HepG2 (cell line): Measurements from ENCODE around the gene MRPL20. TPM values are rescaled to one million over a fixed set of nuclear protein-coding genes. Genes with fewer than 3 reads are reported as not detected.

Experiments
- ARNT ChIP-seq: fragments of 450-650 bp; IDR thresholded peaks from 2 replicates; pipeline ENCODE4 v1.6.1; 2017
- ATF3 ChIP-seq: sonication (generic); formaldehyde crosslinking; IDR thresholded peaks from 2 replicates; pipeline ENCODE4 v1.4.0; 2020; ENCODE audit warnings: missing genetic modification reagents
- ELK4 ChIP-seq: sonication (generic); formaldehyde crosslinking; IDR thresholded peaks from 2 replicates; pipeline ENCODE4 v1.9.0; 2021; ENCODE audit warnings: missing genetic modification reagents, borderline replicate concordance
- GATA4 ChIP-seq: sonication (generic); IDR thresholded peaks from 2 replicates; pipeline ENCODE4 v1.6.1; 2016; ENCODE audit warnings: antibody characterized with exemption, low read depth, borderline replicate concordance
- IKZF4 ChIP-seq: sonication (generic); formaldehyde crosslinking; IDR thresholded peaks from 2 replicates; pipeline ENCODE4 v1.5.1; 2020; ENCODE audit warnings: borderline replicate concordance, mild to moderate bottlenecking, low read depth, missing genetic modification reagents; ENCODE audit errors: not compliant biosample characterization
- RARA ChIP-seq: IDR thresholded peaks from 2 replicates; pipeline ENCODE4 v1.6.1; 2016; ENCODE audit warnings: missing genetic modification reagents, missing compliant biosample characterization
- RERE ChIP-seq: IDR thresholded peaks from 2 replicates; pipeline ENCODE4 v1.6.1; 2016; ENCODE audit warnings: low read depth, missing genetic modification reagents, missing compliant biosample characterization
- RORA ChIP-seq: sonication (generic); formaldehyde crosslinking; IDR thresholded peaks from 2 replicates; pipeline ENCODE4 v1.5.0; 2020; ENCODE audit warnings: mild to moderate bottlenecking, missing genetic modification reagents, moderate library complexity
- SATB2 ChIP-seq: sonication (generic); formaldehyde crosslinking; IDR thresholded peaks from 2 replicates; pipeline ENCODE4 v1.5.0; 2020; ENCODE audit warnings: missing genetic modification reagents
- TCF7 ChIP-seq: sonication (generic); IDR thresholded peaks from 2 replicates; pipeline ENCODE4 v1.6.1; 2016; ENCODE audit warnings: antibody characterized with exemption, low read depth
- THAP7 ChIP-seq: sonication (generic); formaldehyde crosslinking; IDR thresholded peaks from 2 replicates; pipeline ENCODE4 v1.8.1; 2023; ENCODE audit warnings: mild to moderate bottlenecking, missing genetic modification reagents
- ZBTB20 ChIP-seq: sonication (generic); formaldehyde crosslinking; IDR thresholded peaks from 2 replicates; pipeline ENCODE4 v1.8.1; 2023; ENCODE audit warnings: missing genetic modification reagents, low read depth, mild to moderate bottlenecking, borderline replicate concordance
- ZKSCAN5 ChIP-seq: sonication (generic); formaldehyde crosslinking; IDR thresholded peaks from 2 replicates; pipeline ENCODE4 v1.5.1; 2020; ENCODE audit warnings: mild to moderate bottlenecking, missing genetic modification reagents
- ZNF12 ChIP-seq: sonication (generic); formaldehyde crosslinking; IDR thresholded peaks from 2 replicates; pipeline ENCODE4 v1.5.0; 2020; ENCODE audit warnings: missing genetic modification reagents
- ZNF180 ChIP-seq: sonication (generic); formaldehyde crosslinking; IDR thresholded peaks from 2 replicates; pipeline ENCODE4 v1.4.0; 2020; ENCODE audit warnings: low read depth, missing genetic modification reagents, borderline replicate concordance
- ZNF337 ChIP-seq: sonication (generic); formaldehyde crosslinking; IDR thresholded peaks from 2 replicates; pipeline ENCODE4 v1.5.1; 2020; ENCODE audit warnings: missing genetic modification reagents, low read depth, mild to moderate bottlenecking, borderline replicate concordance
- ZNF597 ChIP-seq: sonication (generic); formaldehyde crosslinking; IDR thresholded peaks from 2 replicates; pipeline ENCODE4 v1.5.0; 2020; ENCODE audit warnings: missing genetic modification reagents
- ZNF780A ChIP-seq: sonication (generic); formaldehyde crosslinking; IDR thresholded peaks from 2 replicates; pipeline ENCODE4 v1.8.0; 2022; ENCODE audit warnings: mild to moderate bottlenecking, missing genetic modification reagents, moderate library complexity
- ZNF781 ChIP-seq: sonication (generic); formaldehyde crosslinking; IDR thresholded peaks from 2 replicates; pipeline ENCODE4 v1.5.1; 2020; ENCODE audit warnings: borderline replicate concordance, mild to moderate bottlenecking, missing genetic modification reagents; ENCODE audit errors: not compliant biosample characterization
- ZNF792 ChIP-seq: IDR thresholded peaks from 2 replicates; pipeline ENCODE4 v1.6.1; 2016
- polyA plus RNA-seq, 8 experiments: library from polyadenylated mRNA; depleted of rRNA in 3 of 8; stranded (reverse) in 7 of 8; unstranded in 1 of 8; fragments of >200 nt; fragmentation: Illumina TruSeq in 4 of 8; extraction: Trizol in 4 of 8; gene quantifications; 2 replicates each; pipeline versions ENCODE4 v1.2.1 to v1.2.3, GENCODE V29; 2011 to 2016; ENCODE audit warnings: low read depth in 4 of 8, missing spikeins in 1 of 8, mixed read lengths in 1 of 8; ENCODE audit not compliant: insufficient read depth in 1 of 8
- total RNA-seq, 5 experiments: library from RNA; depleted of rRNA; stranded (reverse); fragments of >200 nt; fragmentation: Illumina TruSeq; extraction: Trizol; gene quantifications; 2 replicates each; pipeline ENCODE4 v1.2.3, GENCODE V29; 2016; ENCODE audit warnings: low read depth in 1 of 5

The MRPL20 gene
- total and polyA plus RNA-seq, 2 of the 13 experiments (the other 11 are each of a cell fraction or from before 2014, with no cell fraction given), result 59.2 to 127 TPM

- TF ChIP-seq SATB2 (CRISPR knock-in tag) (no peak), ZNF781 (CRISPR knock-in tag) (no peak), ZBTB20 (CRISPR knock-in tag) (no peak; the same call in 1 of the 2 replicates), THAP7 (CRISPR knock-in tag) (0 out of 2 replicates have a peak, but pooled peaks have one; percentile 53), ZNF180 (CRISPR knock-in tag) (no peak), ZNF792 (CRISPR knock-in tag) (0 out of 2 replicates have a peak, but pooled peaks have one; percentile 17), ZNF12 (CRISPR knock-in tag) (no peak; the same call in 1 of the 2 replicates), ZNF597 (no peak), ATF3 (CRISPR knock-in tag) (no peak), RORA (no peak), ZNF337 (CRISPR knock-in tag) (peak; percentile 78; the same call in 1 of the 2 replicates), ARNT (no peak), TCF7 (no peak), ELK4 (CRISPR knock-in tag) (no peak), RARA (peak; percentile 79), ZNF780A (CRISPR knock-in tag) (0 out of 2 replicates have a peak, but pooled peaks have one; percentile 27), IKZF4 (no peak), RERE (no peak), GATA4 (0 out of 2 replicates have a peak, but pooled peaks have one; percentile 22), ZKSCAN5 (CRISPR knock-in tag) (no peak)
Observed at GRCh38 chr1:1430114-1430982, 23.3 kb upstream of the MRPL20 start (continued).
